HG03025 (cell line): ENCODE measurements around the gene ANKRA2.

Experiments
- ATAC-seq: cut with Tn5 transposase; IDR thresholded peaks from one replicate; pipeline ENCODE4 v1.9.1; 2021; ENCODE audit warnings: mild to moderate bottlenecking, moderate library complexity; ENCODE audit not compliant: unreplicated experiment, low FRiP score

ANKRA2 gene, protein sequence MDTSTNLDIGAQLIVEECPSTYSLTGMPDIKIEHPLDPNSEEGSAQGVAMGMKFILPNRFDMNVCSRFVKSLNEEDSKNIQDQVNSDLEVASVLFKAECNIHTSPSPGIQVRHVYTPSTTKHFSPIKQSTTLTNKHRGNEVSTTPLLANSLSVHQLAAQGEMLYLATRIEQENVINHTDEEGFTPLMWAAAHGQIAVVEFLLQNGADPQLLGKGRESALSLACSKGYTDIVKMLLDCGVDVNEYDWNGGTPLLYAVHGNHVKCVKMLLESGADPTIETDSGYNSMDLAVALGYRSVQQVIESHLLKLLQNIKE

DNA sequence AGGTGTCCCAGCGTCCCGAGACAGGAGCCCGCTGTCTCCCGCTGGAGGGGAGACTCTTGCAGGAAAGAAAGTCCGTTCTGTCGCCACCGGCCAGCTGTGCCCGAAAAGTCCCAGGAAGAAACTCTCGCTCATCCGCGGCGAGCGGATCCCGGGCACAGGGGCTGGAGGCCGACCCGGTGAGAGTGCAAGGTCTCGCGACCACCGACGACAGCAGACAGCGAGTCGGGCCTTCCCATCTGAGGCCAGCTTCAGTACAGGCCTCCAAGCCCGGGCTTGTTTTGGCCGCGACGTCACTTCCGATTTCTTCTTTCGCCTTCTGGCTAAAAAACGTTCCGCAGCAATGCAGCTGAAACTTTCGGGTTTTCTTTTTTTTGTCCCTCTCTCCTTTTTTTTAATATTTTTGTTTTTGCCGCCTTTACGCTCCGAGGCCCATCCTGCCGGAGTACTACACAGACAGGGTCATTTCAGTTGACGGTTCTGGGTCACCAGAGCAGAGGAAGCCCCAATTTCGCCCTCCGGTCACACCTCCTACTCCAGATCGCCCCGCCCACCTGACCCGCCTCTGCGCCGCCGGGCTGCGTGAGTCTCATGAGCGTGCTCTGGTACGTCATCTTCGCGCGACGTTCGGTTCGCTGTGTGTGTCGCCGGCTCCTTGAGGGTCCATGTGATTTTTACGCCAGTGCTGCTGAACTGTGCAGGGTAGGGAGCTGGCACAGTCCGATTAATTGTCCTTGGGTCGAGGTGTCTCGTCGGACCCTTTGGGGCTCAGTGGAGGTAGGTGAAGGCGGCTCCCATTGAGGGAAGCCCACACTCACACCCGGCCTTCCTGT, at the start of gene ANKRA2, which contains the start of gene UTP15:
ANKRA2 (minus strand) TSS at position 501 of the 830 bp plus-strand sequence. CDS start 2,758 bp downstream, outside the sequence.
UTP15 (plus strand) TSS at position 605 of the 830 bp plus-strand sequence. CDS start 1,602 bp downstream, outside the sequence.
- ATAC-seq = peak; percentile 96

DNA sequence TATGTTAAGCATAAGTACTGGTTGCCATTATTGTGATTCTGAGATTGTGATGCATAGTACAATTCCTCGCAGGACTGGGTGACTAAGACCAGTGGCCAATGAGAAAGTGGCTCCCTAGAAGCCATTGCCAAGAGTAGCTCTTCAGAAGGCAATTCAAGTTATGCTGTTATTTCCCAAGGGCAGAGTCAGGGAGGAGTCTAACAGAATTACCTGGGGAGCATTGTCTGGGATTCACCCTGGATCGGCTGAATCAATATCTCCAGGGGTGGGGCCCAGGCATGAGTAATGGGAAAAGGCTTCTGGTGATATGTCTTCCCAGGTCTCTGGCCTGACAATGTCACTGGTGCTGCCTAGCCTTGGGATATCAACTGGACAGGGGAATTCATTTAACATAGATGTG, 49.6 kb upstream of the ANKRA2 start:
- ATAC-seq = no peak

- ATAC-seq = no peak
Measured at GRCh38 chr5:73612799-73613198, 47.4 kb upstream of the ANKRA2 start.

- no peak for ATAC-seq
Measured at GRCh38 chr5:73607228-73607627, 41.8 kb upstream of the ANKRA2 start.

DNA sequence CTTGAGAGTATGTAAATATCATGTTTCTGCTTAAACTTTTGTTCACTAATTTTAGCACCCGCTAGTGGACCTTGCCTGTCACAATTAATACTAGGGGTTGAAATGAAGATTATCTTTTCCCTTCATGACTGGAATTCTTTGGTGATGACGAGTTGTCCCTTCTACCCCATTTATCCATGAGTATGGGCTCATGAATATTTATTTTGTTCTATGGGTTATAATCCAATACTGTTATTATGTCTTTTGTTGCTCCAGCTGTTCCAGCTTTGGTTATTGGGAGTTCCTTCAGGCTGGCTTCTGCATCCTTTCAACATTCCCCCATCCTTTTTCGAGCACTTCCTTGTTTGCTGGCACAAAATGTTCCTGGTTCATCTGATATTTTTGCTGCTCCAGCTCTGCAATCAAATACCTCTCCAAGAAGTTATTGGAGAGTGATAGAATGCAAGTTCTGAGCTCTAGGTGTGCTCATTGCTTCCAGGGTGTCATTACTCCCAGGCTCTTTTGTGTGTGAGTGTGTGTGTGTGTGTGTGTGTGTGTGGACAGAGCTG, 40.8 kb upstream of the ANKRA2 start:
- no peak for ATAC-seq

GRCh38 chr5:73605223-73606087, 40.0 kb upstream of the ANKRA2 start:
- ATAC-seq = no peak

DNA sequence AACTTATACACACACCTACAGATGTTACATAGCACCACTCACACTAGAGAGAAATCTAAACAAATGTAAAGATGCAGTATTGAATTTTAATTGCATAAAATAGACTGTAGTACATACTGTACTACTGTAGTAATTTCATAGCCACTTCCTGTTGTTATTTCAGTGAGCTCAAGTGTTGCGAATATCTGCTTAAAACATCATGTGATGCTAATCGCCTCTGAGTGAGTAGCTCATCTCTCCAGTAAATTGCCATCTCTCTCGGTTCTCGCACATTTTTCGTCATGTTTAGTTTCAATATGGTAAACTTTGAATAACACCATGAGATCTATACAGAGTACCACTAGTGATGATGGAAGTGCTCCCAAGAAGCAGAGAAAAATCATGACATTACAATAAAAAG, 38.6 kb upstream of the ANKRA2 start:
- ATAC-seq = no peak

GRCh38 chr5:73599380-73599779, 33.9 kb upstream of the ANKRA2 start:
- no peak for ATAC-seq

- no peak for ATAC-seq
Measured at GRCh38 chr5:73596705-73597328, 31.4 kb upstream of the ANKRA2 start.

DNA sequence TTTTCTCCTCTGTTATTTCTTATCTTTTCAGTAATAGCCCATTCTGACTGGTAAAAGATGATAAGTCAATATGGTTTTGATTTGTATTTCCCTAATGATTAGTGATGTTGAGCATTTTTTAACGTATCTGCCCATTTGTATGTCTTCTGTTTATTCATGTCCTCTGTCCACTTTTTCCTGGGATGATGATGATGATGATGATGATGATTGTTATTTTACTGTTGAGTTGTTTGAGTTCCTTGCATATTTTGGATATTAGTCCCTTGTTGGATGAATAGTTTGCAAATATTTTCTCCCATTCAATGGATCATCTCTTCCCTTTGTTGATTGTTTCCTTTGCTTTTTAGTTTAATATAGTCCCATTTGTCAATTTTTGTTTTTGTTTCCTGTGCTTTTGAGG, 27.1 kb upstream of the ANKRA2 start:
- ATAC-seq = no peak

GRCh38 chr5:73591698-73592501, 26.5 kb upstream of the ANKRA2 start:
- no peak for ATAC-seq

GRCh38 chr5:73591102-73591695, 25.8 kb upstream of the ANKRA2 start:
- ATAC-seq = no peak

DNA sequence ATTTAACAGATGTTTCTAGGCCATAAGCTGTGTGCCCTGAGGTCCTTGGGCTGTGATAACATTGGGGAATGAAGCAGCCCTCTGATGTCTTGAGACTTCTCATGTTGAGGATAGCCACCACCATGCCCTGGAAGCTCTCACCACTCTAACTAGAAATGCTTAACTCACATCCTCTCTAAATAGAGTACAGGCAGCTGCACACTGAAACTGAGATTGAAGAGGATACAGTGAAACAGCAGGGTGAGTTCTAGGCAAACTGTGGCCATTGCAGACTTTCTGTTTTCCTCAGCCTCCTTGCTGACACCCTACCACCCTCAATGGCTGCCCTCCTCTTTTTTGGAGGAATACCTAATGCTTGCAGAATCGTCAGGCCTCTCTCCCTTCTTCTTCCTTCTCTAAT, 22.5 kb upstream of the ANKRA2 start:
- ATAC-seq = no peak

DNA sequence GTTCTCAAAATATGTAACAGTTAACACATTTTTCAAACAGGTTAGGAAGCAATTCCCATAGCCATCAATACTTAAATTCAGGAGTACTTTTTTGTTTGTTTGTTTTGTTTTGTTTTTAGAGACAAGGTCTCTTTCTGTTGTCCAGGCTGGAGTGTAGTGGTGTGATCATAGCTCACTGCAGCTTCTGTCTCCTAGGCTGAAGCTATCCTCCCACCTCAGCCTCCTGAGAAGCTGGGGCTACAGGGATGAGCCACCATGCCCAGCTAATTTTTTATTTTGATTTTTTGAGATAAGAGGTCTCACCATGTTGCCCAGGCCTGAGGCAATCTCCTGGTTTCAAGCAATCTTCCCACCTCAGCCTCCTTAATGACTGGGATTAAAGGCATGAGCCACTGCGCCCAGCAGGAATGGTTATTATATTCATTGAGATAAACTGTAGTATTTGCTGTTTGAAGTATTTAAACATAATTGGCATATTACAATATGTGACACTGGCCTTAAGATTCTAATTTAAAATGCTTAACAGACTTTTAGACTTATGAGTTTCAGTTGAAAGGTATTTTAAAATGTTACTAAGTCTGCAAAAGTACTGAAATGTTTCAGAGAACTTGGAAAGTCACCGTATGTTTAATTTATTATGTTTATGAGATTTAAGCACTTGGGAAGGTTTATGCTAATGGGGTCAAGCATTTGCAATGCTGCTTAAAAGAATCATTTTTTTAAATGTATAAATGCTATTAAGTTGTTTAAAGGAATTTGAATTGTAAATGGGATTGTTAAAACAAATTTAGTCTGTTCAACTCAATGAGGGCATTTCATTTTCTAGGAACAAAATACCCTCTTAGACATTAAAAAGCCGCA, 17.1 kb upstream of the ANKRA2 start:
- ATAC-seq = no peak

DNA sequence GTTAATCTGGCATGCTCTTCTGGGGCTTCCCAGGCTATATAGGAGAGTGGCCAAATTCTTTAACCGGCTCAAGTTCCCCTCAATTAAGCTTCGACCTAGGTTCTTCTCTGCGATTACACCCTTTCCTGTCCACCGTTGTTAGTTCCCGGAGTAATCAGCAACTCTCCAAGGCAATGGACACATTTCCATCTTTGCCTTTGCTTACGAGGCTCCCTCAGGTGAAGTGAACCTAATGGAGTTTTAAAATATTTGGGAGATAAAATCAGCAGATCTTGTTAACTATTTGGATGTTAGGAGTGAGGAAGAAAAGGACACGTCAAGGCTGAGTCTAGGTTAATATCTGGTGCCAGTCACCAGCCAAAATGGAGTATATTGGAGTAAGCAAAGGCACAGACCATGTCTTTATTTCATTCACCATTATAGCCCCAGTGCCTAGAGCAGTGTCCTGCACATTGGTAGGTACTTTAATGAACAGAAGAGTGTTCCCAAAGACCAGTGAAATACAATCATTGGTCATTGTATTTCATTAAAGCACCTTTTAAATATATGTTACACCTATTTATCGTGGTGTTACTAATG, 619 bp upstream of the ANKRA2 start:
- peak; percentile 38 for ATAC-seq

DNA sequence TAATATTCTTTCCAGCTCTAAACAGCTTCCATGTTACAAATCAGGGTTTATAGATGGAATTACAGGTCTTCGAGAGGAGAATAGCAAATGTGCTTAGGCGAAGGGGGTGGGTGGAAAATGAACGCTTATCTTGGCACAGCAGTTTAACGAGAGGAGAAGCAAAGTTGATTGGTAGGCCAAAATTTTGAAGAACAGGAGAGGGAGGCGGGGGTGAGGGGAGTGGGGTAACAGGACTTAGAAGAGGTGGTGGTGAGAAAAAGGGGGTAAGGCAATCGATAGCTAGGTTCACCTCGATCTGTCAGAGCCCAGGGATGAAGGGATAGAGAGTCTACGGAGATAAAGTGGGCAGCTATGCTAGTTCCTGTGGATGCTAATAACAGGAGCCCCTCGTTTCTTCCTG, 764 bp downstream of the ANKRA2 start:
- peak; percentile 2 for ATAC-seq

DNA sequence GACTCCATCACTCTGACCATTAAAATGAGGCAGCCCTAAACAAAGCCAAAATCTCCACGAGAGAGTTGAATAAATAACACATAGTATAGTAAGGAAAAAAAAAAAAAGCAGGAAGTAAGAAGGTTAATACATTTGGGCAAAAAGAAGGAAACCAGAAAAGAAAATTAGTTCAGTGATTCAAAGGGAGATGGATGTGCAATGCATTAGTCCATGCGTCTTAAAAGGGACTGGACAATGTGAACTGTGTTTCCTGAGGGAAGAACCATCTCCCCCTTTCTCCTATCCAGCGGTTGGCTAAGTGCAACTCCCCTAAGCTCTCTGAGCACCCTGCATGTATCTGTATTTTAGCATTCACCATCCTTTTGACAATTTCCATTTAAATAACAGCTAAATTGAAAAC, 1.4 kb downstream of the ANKRA2 start:
- no peak for ATAC-seq

DNA sequence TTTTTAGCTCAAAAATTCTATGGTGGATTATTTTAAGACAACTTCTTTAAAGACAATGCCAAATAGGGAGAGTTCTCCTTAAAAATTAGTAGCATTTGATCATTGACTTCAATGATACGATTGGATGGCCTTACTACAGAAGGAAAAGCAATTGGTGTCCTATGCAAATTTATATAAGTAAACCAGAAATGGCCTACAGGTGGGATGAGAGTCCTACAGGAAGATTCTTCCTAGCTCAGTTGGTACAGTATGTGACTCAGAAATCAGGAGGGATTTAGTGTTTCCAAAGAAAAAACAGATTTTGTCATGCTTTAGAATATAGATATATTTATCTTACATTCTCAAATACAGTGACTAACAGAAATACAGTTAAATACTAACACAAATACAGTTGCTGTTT, 6.5 kb downstream of the ANKRA2 start:
- no peak for ATAC-seq
